Spinal cord (tissue), 10 donors: ENCODE measurements around the gene FZR1. TPM values are rescaled to one million over a fixed set of nuclear protein-coding genes. Genes with fewer than 3 reads are reported as not detected.

Source experiments
- DNase-seq, 6 donors: peaks; one replicate each; pipeline versions ENCODE4 v3.0.0 to v3.0.0-alpha.2; 2013 to 2015; ENCODE audit warnings: low spot score in 6 of 6, low read depth in 4 of 6
- H3K27ac ChIP-seq: one replicate; pipeline ENCODE4 v1.5.1; 2013; ENCODE audit warnings: low read depth, low read length, control low read depth
- H3K27me3 ChIP-seq: one replicate; pipeline ENCODE4 v1.6.1; 2013; ENCODE audit warnings: low read length; ENCODE audit not compliant: control insufficient read depth, insufficient read depth
- H3K36me3 ChIP-seq: one replicate; pipeline ENCODE4 v1.6.1; 2013; ENCODE audit warnings: low read length; ENCODE audit not compliant: control insufficient read depth, insufficient read depth
- H3K4me1 ChIP-seq: one replicate; pipeline ENCODE4 v1.6.1; 2013; ENCODE audit warnings: low read length; ENCODE audit not compliant: control insufficient read depth, insufficient read depth
- H3K4me3 ChIP-seq: one replicate; pipeline ENCODE4 v1.5.1; 2013; ENCODE audit warnings: low read depth, low read length, control low read depth
- H3K9me3 ChIP-seq: one replicate; pipeline ENCODE4 v1.6.1; 2013; ENCODE audit warnings: low read length; ENCODE audit not compliant: control insufficient read depth, insufficient read depth
- WGBS: methylation state at CpG from one replicate; pipeline ENCODE4 v1.1.5; 2013; ENCODE audit warnings: missing lambda C conversion rate; ENCODE audit not compliant: insufficient coverage; 5-methylcytosine and 5-hydroxymethylcytosine counted together
- polyA plus RNA-seq, 2 donors: library from polyadenylated mRNA; unstranded; fragments of 120-200 nt; gene quantifications; one replicate each; pipeline ENCODE4 v1.2.1, GENCODE V29; 2013; ENCODE audit not compliant: insufficient read length in 2 of 2
- total RNA-seq, 2 donors: library from RNA; depleted of rRNA in 1 of 2; stranded (reverse); fragments of 120-200 nt in 1 of 2; fragments of >200 nt in 1 of 2; gene quantifications; one replicate each; pipeline versions ENCODE4 v1.2.3 to v1.2.4, GENCODE V29; 2013 to 2014
- donor health status: healthy.

FZR1 gene
- total and polyA plus RNA-seq, 4 donors: 35.4 to 111 (median 64.2) TPM

DNA sequence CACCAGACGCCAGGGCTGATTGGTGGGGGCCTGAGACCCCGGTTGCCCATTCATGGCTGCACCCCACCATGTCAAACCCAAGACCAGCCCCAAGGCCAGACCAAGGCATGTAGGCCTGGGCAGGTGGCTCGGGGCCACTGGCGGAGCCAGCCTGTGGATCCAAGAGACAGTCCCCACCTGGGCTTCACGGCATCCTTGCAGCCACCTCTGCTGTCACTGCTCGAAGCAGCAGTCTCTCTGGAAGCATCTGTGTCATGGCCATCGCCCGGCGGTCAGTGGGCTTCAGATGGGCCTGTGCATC is 29.1 kb downstream of the FZR1 start:
- no peaks in the 10 kb centered on the region for H3K9me3 ChIP-seq
- H3K36me3 ChIP-seq: peaks cover 100% of the 10 kb centered on the region
- 95% methylated on average over 9 of the region's 9 CpGs for WGBS
- no peak for DNase-seq
- no peaks in the 10 kb centered on the region for H3K27me3 ChIP-seq
- H3K4me3 ChIP-seq: no peak overlapping the region
- peaks cover 32% of the 10 kb centered on the region for H3K4me1 ChIP-seq
- no peak overlapping the region for H3K27ac ChIP-seq

DNA sequence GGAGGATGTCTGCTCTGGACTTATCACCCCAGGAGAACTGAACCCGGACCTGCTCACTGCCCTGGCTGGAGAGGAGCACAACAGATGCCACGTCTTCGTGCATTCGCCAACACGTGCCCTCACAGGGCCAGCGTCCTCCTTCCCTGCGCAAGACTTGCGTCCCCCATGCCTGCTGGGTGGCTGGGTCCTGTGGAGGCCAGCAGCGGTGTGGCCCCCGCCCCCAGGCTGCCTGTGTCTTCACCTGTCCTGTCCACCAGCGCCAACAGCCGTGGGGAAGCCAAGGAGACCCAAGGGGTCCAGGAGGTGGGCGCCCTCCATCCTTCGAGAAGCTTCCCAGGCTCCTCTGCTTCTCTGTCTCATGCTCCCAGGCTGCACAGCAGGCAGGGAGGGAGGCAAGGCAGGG is 29.5 kb downstream of the FZR1 start:
- Histone ChIP-seq H3K36me3 (peaks cover 96% of the 10 kb centered on the region), H3K4me3 (no peak overlapping the region), H3K4me1 (peaks cover 32% of the 10 kb centered on the region), H3K27me3 (no peaks in the 10 kb centered on the region), H3K9me3 (no peaks in the 10 kb centered on the region), H3K27ac (no peak overlapping the region)
- 97% methylated on average over 11 of the region's 14 CpGs for WGBS
- DNase-seq: no peak

DNA sequence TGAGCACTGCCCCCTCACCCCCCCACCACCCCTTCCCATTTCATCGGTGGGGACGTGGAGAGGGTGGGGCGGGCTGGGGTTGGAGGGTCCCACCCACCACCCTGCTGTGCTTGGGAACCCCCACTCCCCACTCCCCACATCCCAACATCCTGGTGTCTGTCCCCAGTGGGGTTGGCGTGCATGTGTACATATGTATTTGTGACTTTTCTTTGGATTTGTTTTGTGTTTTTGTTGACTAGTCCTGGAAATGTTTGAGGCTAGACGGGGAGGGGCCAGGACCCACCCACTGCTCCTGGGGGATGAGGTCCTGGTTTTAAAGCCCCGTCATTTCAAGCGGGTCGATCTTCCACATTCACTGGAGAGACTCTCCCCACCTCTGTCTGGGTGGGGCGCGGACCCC is 29.9 kb downstream of the FZR1 start:
- 60% methylated on average over 1 of the region's 10 CpGs for WGBS
- Histone ChIP-seq H3K36me3 (peaks cover 92% of the 10 kb centered on the region), H3K27ac (peak overlapping the region; percentile 75)

DNA sequence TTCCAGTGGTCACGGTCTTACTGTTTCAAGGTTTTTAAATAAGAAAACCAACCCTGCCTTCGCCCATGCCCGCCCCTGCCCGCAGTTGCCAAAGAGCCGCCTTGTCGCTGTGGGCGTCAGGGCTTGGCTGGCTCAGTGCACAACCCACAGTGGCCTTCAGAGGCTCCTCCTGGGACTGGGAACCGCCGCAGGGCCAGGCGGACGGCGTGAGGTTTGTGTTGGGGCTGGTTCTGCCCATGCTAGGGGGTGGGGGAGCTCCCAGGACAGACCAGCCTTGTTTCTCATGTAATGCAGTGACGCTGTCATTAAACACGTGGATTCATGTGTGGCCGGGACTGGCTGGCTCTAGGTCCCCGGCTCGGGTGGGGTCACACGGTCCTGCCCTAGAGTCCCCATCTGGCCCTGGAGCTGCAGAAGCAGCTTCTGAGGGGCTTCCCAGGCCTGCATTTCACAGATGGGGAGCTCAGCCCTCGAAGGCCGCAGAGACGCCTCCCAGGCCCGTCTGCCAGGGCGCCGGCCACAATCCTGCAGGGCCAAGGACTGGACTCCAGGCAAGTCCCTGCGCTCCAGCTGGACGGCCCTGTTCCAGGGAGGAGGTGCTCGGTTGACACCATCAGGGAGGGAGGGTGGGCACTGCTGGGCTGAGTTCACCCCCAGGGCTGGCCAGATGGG is 30.5 kb downstream of the FZR1 start:
- 83% methylated on average over 27 of the region's 27 CpGs for WGBS
- H3K36me3 ChIP-seq: peaks cover 86% of the 10 kb centered on the region
- peaks cover 32% of the 10 kb centered on the region for H3K4me1 ChIP-seq
- peak overlapping the region; percentile 75 for H3K27ac ChIP-seq
- DNase-seq: peak in 1 of 6 donors; percentile 51
- no peaks in the 10 kb centered on the region for H3K9me3 ChIP-seq
- no peaks in the 10 kb centered on the region for H3K27me3 ChIP-seq
- no peak overlapping the region for H3K4me3 ChIP-seq

More for the DNA sequence above, 29.9 kb downstream of the FZR1 start:
- no peaks in the 10 kb centered on the region for H3K9me3 ChIP-seq
- peaks cover 32% of the 10 kb centered on the region for H3K4me1 ChIP-seq
- no peak for DNase-seq
- no peaks in the 10 kb centered on the region for H3K27me3 ChIP-seq
- H3K4me3 ChIP-seq: no peak overlapping the region

DNA sequence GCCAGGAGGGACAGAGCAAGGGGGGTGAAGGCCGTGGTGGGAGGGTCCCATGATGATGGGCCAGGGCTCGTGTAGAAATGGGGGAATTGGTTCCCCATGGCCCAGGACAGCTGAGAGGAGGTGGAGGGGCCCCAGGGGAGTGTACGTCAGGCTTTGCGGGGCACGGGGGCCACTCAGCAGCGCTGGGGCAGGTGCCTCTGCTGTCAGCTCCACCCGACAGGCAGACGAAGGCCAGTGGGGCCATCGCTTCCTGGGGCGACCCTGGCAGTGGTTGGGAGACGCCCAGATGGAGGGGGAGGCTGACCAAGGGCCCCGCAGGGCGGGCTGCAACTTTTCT is 31.0 kb downstream of the FZR1 start:
- H3K4me1 ChIP-seq: peaks cover 32% of the 10 kb centered on the region
- peak overlapping the region; percentile 75 for H3K27ac ChIP-seq
- no peak overlapping the region for H3K4me3 ChIP-seq
- H3K27me3 ChIP-seq: no peaks in the 10 kb centered on the region
- 80% methylated on average over 13 of the region's 13 CpGs for WGBS
- peaks cover 81% of the 10 kb centered on the region for H3K36me3 ChIP-seq
- no peaks in the 10 kb centered on the region for H3K9me3 ChIP-seq
- no peak for DNase-seq

DNA sequence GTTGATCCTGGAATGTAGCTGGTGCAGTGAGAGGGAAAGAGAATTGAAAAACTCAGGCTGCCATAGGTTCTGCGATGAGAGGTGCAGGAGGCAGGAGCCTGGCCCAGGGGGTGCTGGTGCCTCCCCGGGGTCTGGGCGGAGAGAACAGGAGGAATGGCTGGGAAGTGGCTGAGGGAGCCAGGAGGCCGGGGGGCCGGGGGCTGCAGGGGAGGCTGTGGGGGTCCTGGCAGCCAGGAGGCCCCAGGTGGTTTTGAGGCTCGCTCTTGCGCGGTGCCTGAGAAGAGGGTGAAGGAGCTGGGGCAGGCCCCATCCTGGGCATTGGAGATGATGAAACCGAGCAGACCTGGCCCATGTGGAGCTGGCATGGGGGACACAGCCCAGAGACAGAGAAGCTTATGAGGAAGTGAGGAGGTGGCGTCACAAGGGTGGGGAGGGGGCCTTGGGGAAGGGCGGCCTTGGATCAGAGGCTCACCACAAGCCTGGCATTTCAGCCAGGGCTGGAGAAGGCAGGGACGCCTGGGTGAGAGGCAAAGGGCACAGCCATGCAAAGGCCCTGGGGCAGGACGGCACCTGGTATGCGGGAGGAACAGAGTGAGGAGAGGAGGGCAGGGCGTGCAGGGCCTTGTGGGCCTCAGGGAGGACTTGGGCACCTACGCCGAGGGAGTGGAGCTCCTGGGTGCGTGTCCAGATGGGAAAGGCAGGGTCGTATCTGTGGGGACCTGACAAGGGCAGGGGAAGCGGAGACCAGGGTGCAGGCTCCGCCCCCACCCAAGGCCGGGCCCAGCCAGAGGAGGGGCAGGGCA is 31.5 kb downstream of the FZR1 start:
- peaks cover 32% of the 10 kb centered on the region for H3K4me1 ChIP-seq
- DNase-seq: no peak
- no peak overlapping the region for H3K4me3 ChIP-seq
- H3K27me3 ChIP-seq: no peaks in the 10 kb centered on the region
- H3K36me3 ChIP-seq: peaks cover 78% of the 10 kb centered on the region
- no peaks in the 10 kb centered on the region for H3K9me3 ChIP-seq
- peak overlapping the region; percentile 75 for H3K27ac ChIP-seq
- WGBS: 89% methylated on average over 21 of the region's 22 CpGs

DNA sequence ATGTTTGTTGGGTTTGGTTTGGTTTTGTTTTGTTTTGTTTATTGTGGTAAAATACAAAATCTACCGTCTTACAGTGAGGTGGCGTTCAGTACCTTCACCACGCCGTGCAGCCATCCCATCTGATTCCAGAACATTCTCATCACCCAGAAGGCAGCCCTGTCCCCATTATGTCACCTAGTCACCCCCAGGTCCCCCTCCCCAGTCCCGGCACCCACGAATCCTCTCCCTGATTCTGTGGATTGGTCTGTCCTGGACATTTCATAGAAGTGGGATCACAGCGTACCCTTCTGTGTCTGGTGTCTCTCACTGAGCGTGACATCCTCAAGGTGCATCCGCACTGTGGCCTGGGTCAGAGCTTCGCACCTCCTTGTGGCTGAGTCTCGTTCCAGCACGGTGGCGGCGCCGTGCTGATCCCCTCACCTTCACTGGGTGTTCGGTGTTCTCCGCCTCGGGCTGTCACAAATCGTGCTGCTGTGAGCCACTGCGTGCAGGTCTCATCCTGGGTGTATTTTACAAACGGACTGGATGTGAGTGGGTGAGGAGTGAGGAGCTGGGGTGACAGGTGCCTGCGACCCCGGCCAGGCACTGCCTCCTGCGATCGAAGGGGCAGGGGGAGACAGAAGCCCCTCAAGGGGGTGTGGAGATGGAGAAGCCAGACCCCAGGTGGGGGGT is 32.3 kb downstream of the FZR1 start:
- no peak overlapping the region for H3K27ac ChIP-seq

DNA sequence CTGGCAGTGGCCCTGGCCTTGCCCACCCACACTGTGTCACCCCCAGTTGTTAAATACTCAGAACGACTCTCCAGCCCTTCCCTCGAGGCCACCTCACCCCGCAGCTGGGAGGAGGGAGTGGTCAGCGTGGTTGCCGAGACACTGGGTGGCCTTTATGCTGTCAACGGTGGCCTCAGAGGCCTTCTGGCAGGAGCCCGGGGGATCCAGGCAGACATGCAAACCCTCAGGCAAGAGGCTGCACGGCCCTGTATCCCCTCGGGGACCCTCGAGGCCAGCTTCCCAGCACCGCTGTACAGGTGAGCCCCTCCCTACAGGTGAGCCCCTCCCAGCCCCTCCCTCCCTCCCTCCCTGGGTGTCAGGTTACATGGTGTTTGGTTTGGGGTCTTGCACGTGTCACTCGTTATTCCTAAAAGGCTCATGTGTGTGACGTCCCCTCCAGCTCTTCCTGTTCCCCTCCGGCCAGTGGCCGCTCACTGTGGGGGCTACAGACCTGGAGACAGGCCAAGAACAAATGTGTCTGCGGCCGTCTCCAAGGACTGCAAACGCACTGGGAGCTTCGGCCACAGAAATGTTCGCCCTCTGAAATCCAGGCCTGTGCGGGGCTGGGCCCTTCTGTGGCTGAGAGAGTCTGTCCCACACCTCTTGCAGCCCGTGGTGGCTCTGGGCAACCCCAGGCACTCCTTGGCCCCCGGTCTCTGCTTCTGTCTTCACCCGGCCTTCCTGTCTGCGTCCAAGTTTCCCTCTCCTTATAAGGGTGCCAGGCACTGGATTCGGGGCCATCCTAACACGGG is 33.0 kb downstream of the FZR1 start, which contains the start of gene TEKTIP1:
TEKTIP1 (plus strand) TSS at position 210 of the 791 bp plus-strand sequence; CDS start at position 214, 4 bp downstream.
- Histone ChIP-seq H3K4me3 (no peak within 1 kb of the TSS), H3K4me1 (peaks cover 32% of the 10 kb centered on the region), H3K27ac (peak within 1 kb of the TSS; percentile 33), H3K9me3 (no peaks in the 10 kb centered on the region), H3K27me3 (no peaks in the 10 kb centered on the region), H3K36me3 (peaks cover 78% of the 10 kb centered on the region)
- WGBS: 38% methylated on average over 22 of the region's 28 CpGs
- DNase-seq: no peak

More for the DNA sequence above, 32.3 kb downstream of the FZR1 start:
- DNase-seq: no peak
- Histone ChIP-seq H3K27me3 (no peaks in the 10 kb centered on the region), H3K4me3 (no peak overlapping the region), H3K36me3 (peaks cover 78% of the 10 kb centered on the region), H3K9me3 (no peaks in the 10 kb centered on the region), H3K4me1 (peaks cover 32% of the 10 kb centered on the region)
- whole genome bisulfite sequencing: 82% methylated on average over 19 of the region's 25 CpGs

DNA sequence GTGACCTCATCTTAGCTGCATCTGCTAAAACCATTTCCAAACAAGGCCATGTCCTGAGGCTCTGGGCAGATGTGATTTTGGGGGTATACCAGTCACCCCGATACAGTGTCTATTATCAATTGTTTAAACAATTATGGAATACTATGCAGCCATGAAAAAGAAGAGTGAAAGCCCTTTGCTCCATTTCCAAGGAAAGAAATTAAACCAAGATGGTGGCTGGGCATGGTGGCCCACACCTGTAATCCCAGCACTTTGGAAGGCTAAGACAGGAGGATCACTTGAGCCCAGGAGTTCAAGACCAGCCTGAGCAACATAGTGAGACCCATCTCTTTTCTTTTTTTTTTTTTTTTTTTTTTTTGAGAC is 33.6 kb downstream of the FZR1 start:
- Histone ChIP-seq H3K27ac (no peak overlapping the region), H3K4me3 (no peak overlapping the region)

More for the DNA sequence above, 33.6 kb downstream of the FZR1 start:
- no CpG with 5 or more reads among the region's 1 CpG for WGBS
- DNase-seq: no peak
- peaks cover 34% of the 10 kb centered on the region for H3K4me1 ChIP-seq
- H3K36me3 ChIP-seq: peaks cover 78% of the 10 kb centered on the region
- H3K27me3 ChIP-seq: no peaks in the 10 kb centered on the region
- no peaks in the 10 kb centered on the region for H3K9me3 ChIP-seq
